ENCODE measurements around the gene GRHL3.
A peak's percentile ranks its signal among the peaks of the same experiment; 100 is the strongest.

GRHL3 gene

DNA sequence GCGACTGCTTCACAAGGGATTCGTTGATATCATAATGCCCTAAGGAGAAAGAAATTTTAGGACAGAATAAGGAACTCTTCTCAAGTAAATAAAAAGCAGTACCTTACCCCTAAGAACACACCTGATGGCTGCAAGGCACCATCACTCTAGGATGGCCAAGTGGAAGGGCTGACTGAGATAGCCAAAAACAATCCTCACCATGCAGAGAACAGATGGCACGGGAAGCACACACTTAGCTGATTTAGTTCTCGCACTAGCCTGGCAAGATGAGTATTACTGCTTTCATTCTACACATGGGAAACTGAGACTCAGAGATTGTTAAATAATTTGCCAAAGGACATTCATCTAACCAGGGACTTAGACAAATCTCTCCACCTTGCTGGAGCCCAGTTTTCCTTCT is 50.6 kb downstream of the GRHL3 start:
- DNase-seq (ENCODE audit: low spot score), result no peak
- TF ChIP-seq, protein P1, sequence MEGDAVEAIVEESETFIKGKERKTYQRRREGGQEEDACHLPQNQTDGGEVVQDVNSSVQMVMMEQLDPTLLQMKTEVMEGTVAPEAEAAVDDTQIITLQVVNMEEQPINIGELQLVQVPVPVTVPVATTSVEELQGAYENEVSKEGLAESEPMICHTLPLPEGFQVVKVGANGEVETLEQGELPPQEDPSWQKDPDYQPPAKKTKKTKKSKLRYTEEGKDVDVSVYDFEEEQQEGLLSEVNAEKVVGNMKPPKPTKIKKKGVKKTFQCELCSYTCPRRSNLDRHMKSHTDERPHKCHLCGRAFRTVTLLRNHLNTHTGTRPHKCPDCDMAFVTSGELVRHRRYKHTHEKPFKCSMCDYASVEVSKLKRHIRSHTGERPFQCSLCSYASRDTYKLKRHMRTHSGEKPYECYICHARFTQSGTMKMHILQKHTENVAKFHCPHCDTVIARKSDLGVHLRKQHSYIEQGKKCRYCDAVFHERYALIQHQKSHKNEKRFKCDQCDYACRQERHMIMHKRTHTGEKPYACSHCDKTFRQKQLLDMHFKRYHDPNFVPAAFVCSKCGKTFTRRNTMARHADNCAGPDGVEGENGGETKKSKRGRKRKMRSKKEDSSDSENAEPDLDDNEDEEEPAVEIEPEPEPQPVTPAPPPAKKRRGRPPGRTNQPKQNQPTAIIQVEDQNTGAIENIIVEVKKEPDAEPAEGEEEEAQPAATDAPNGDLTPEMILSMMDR (IDR thresholded peaks at IDR 0.05; ENCODE audit: borderline replicate concordance, control extremely low read depth, extremely low read depth, insufficient read depth, missing control alignments), result no peak
- in situ Hi-C loops (cut with MboI; ENCODE audit: low sequenced_read_pairs, unreplicated experiment), result no loop called here

DNA sequence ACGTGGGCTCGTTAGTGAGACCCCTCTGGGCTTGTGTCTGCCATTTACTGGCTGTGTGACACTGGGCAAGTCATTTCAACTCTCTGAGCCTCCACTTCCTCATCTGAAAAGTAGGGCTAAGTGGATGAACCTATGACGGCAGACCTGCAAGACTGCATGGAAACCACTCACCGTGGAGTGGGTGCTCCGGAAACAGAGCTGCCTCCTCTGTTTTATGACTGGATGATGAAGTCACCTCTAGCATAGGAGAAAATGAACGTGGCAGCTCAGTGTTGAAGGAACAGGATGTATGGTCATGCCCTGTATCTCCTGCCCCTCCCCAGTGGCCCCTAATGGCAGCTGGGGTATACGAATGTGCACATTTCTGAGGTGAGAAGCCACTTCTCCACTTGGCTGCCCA is 53.9 kb downstream of the GRHL3 start:
- in situ Hi-C loops (cut with MboI; ENCODE audit: low sequenced_read_pairs, unreplicated experiment), result no loop called here
- TF ChIP-seq, protein P1 (IDR thresholded peaks at IDR 0.05; ENCODE audit: borderline replicate concordance, control extremely low read depth, extremely low read depth, insufficient read depth, missing control alignments), result no peak
- peak; percentile 70 for DNase-seq (ENCODE audit: low spot score)

DNA sequence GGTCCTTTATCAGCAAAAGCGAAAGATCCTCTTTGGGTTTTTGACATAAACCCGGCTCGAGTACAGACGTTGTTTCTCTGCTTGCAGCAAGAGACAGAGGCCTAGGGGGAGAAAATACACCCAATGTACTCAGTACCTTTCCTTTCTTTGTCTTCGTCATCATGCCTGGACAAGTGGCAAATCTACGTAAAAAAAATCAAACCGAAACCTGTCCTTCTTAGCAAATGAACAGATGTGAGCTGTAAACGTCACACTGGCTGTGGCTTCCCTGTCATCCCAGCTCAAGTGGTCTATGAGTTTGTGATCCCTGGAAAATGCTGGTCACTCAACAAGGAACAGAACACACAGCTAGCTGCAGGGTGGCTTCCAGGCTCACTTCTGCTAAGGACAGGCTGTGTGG is 54.6 kb downstream of the GRHL3 start:
- TF ChIP-seq, protein P1 (IDR thresholded peaks at IDR 0.05; ENCODE audit: borderline replicate concordance, control extremely low read depth, extremely low read depth, insufficient read depth, missing control alignments), result no peak
- in situ Hi-C loops (cut with MboI; ENCODE audit: low sequenced_read_pairs, unreplicated experiment), result no loop called here

DNA sequence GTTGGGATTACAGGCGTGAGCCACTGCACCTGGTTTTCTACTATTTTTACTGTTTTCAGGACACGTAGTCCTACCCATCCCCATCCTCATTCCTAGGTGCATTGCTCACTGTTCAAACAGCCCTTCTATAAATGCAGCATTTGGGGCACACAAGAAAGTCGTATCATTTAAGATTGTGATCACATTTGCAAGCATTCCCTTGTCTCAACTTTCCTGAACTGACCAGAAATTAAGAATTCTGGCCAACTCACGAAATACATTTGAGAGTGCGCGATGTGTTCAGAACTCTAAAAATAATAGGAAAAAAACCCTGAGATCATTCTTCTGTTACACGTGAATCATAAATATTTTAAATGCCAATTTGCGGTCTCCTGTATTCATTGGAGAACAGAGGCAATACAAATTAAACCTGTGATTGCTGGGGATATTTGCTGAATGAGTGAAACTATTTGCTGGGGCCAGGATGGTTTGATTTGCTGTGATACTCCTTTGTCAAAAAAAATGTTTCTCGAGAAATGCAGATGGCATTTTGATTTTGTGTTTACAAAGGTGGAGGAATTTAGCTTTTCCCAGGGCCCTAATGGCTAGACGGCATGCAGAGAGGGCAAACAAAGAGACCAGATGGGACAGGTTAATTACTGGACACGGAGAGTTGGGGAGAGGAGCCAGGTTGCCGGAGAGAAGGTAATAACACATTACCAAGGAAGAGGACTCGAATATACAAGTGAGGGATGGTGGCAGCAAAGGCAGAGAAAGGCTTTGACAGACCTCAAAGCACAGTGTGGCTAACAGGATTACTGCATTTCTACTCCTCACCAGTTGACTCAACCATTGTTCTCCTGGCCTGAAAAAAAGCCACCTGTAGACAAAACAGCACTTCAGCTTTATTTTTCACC is 56.0 kb downstream of the GRHL3 start:
- in situ Hi-C loops (cut with MboI; ENCODE audit: low sequenced_read_pairs, unreplicated experiment), result no loop called here
- DNase-seq (ENCODE audit: low spot score), result no peak
- TF ChIP-seq, protein P1 (IDR thresholded peaks at IDR 0.05; ENCODE audit: borderline replicate concordance, control extremely low read depth, extremely low read depth, insufficient read depth, missing control alignments), result no peak

More for the DNA sequence above, 54.6 kb downstream of the GRHL3 start:
- DNase-seq (ENCODE audit: low spot score), result no peak

DNA sequence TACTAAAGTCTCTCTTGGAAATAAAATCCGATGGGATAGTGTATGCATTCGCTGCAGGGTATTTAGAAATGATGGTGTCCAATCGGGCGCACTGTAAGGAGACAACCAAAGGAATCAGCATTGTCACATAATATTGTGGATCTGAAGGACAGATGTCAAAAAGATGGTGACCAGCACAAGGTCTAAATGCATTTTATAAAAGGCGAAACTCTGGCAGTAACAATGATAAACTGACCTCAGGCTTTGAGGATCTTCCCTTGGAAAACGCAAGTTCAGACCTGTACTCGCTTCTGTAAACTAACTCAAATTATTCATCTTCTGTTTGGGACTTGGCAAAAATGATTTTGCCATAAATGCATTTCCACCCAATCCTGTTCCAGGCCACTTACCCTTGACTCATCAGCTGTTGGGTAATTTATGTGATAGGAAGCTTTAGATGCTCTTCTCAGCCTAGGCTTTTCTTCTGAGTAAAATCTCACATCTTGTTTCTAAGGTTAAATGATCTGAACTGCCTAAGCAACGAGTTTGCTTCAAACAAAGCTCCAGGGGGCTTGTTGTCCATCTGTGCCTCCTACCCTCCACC is 60.7 kb downstream of the GRHL3 start:
- TF ChIP-seq, protein P1 (IDR thresholded peaks at IDR 0.05; ENCODE audit: borderline replicate concordance, control extremely low read depth, extremely low read depth, insufficient read depth, missing control alignments), result no peak
- in situ Hi-C loops (cut with MboI; ENCODE audit: low sequenced_read_pairs, unreplicated experiment), result no loop called here
- DNase-seq (ENCODE audit: low spot score), result no peak

DNA sequence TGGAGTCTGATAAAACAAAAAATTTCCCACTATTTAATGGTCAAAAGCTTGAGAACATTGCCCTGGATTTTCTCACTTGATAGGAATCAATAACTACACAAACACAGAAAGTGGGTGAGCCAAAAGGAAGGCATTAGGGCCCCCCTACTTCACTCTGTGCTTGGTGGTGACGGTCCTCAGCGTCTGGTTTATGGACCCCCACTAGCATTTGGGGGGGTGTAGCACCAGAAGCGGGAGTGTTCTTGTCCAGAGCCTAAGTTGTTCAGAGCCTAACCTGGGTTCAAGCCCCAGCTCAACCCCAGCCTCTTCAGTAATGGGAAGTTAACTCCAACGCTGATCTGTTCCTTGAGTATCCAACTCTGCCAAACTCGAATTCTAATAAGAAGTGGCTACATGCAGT is 61.4 kb downstream of the GRHL3 start:
- in situ Hi-C loops (cut with MboI; ENCODE audit: low sequenced_read_pairs, unreplicated experiment), result no loop called here
- DNase-seq (ENCODE audit: low spot score), result no peak
- TF ChIP-seq, protein P1 (IDR thresholded peaks at IDR 0.05; ENCODE audit: borderline replicate concordance, control extremely low read depth, extremely low read depth, insufficient read depth, missing control alignments), result no peak

Measured in GM13976 (cell line).